OCI-LY7 (cell line): ENCODE data around the gene ZNF638. TPM values are rescaled to one million over a fixed set of nuclear protein-coding genes. Genes with fewer than 3 reads are reported as not detected.

Source experiments
- BruUV-seq: library from RNA; stranded (reverse); fragments of 400-500 nt; replicated peaks from 2 replicates; lab custom pipeline; 2021; lab: Mats Ljungman, UMichigan
- CTCF ChIA-PET: fragments of 300-600 bp; sonication (Branson Sonifier 250); formaldehyde crosslinking; loops from one replicate; lab custom pipeline; 2022; ENCODE audit warnings: antibody characterized with exemption; ENCODE audit not compliant: unreplicated experiment; lab: Charles Lee
- POLR2A ChIA-PET: fragments of 300-600 bp; sonication (Branson Sonifier 250); formaldehyde crosslinking; loops from one replicate; lab custom pipeline; 2022; ENCODE audit warnings: antibody characterized with exemption; lab: Charles Lee
- DNase-seq: peaks from one replicate; pipeline ENCODE4 v3.0.0-alpha.2; 2015; ENCODE audit warnings: low spot score
- H2AFZ ChIP-seq: fragments of 200-600 bp; sonication (generic), shearing (Covaris generic); 2 replicates; pipeline ENCODE4 v1.6.1; 2014; ENCODE audit warnings: mild to moderate bottlenecking, antibody characterized with exemption, low read length, moderate library complexity
- H3K27ac ChIP-seq: fragments of 200-600 bp; sonication (generic); 2 replicates; pipeline ENCODE4 v1.5.1; 2014; ENCODE audit warnings: mixed run types, low read depth, mild to moderate bottlenecking, moderate library complexity, low read length, inconsistent platforms; ENCODE audit not compliant: poor library complexity, severe bottlenecking
- H3K36me3 ChIP-seq: fragments of 200-600 bp; sonication (generic); 2 replicates; pipeline ENCODE4 v1.6.1; 2014; ENCODE audit warnings: mild to moderate bottlenecking, antibody characterized with exemption, low read length, moderate library complexity, mixed read lengths; ENCODE audit not compliant: insufficient read depth
- H3K4me1 ChIP-seq: fragments of 200-600 bp; sonication (generic); 2 replicates; pipeline ENCODE4 v1.5.1; 2014; ENCODE audit warnings: mild to moderate bottlenecking, low read length; ENCODE audit not compliant: insufficient read depth, poor library complexity, severe bottlenecking
- H3K4me2 ChIP-seq: fragments of 200-600 bp; sonication (generic); 2 replicates; pipeline ENCODE4 v1.6.1; 2014; ENCODE audit warnings: mild to moderate bottlenecking, low read length
- H3K4me3 ChIP-seq: fragments of 200-600 bp; sonication (generic); 2 replicates; pipeline ENCODE4 v1.5.1; 2014; ENCODE audit warnings: mild to moderate bottlenecking, low read depth, low read length; ENCODE audit not compliant: poor library complexity, severe bottlenecking
- H3K79me2 ChIP-seq: fragments of 200-600 bp; sonication (generic); 2 replicates; pipeline ENCODE4 v1.6.1; 2016; ENCODE audit warnings: low read depth, mild to moderate bottlenecking, low read length, moderate library complexity, mixed read lengths; ENCODE audit not compliant: insufficient read depth
- H3K9me2 ChIP-seq: fragments of 200-600 bp; sonication (generic); 2 replicates; pipeline ENCODE4 v1.6.1; 2016; ENCODE audit warnings: mild to moderate bottlenecking, low read length, mixed read lengths; ENCODE audit not compliant: insufficient read depth
- H3K9me3 ChIP-seq: fragments of 200-600 bp; sonication (generic); 2 replicates; pipeline ENCODE4 v1.6.1; 2014; ENCODE audit warnings: mild to moderate bottlenecking, mixed run types, low read length, mixed read lengths
- H4K20me1 ChIP-seq: fragments of 200-600 bp; sonication (generic); 2 replicates; pipeline ENCODE4 v1.6.1; 2014; ENCODE audit warnings: mild to moderate bottlenecking, antibody characterized with exemption, low read length, moderate library complexity, mixed read lengths; ENCODE audit not compliant: insufficient read depth
- CTCF ChIP-seq: fragments of 200-600 bp; sonication (generic); conservative IDR thresholded peaks from 2 replicates; pipeline ENCODE4 v1.5.1; 2014; ENCODE audit warnings: mild to moderate bottlenecking, antibody characterized with exemption, low read length, moderate library complexity, mixed read lengths
- EZH2phosphoT487 ChIP-seq: fragments of 200-600 bp; sonication (generic); IDR thresholded peaks from 2 replicates; pipeline ENCODE4 v1.6.1; 2018; ENCODE audit warnings: low read depth, borderline replicate concordance, mild to moderate bottlenecking, mixed run types, antibody characterized with exemption, low read length, moderate library complexity, mixed read lengths
- intact Hi-C: fragments of 100-400 bp; cut with micrococcal nuclease; formaldehyde crosslinking; loops from one replicate; pipeline ENCODE4 v1.10.0; 2022; ENCODE audit not compliant: unreplicated experiment
- total RNA-seq, 2 experiments: library from RNA; depleted of rRNA in 1 of 2; stranded (reverse); fragments of >200 nt in 1 of 2; shearing (Covaris generic) in 1 of 2; gene quantifications; 2 replicates each; pipeline ENCODE4 v1.2.3, GENCODE V29; 2014 to 2022

Gene ZNF638
- total RNA-seq, 2 experiments from 2014 or later, result 114 to 138 TPM

- H3K9me2 ChIP-seq, result no peaks in the 10 kb centered on the region
- TF ChIP-seq EZH2phosphoT487, result no peak
- TF ChIP-seq CTCF, result no peak
- no peaks in the 10 kb centered on the region for H3K4me1 ChIP-seq
- no peaks in the 10 kb centered on the region for H4K20me1 ChIP-seq
- H3K27ac ChIP-seq, result no peak overlapping the region
- H3K9me3 ChIP-seq, result 0 out of 2 replicates have a peak, but pooled peaks cover 3% of the 10 kb centered on the region
- H3K4me3 ChIP-seq, result no peak overlapping the region
- no peak for DNase-seq
- H3K79me2 ChIP-seq, result no peaks in the 10 kb centered on the region
- no TSS peak for BruUV-seq
- intact Hi-C loops, result loop anchor here (10.0 kb wide), 1 partner anchor 53 kb away; no protein-coding TSS in a partner anchor
- ChIA-PET CTCF (interaction anchor here (0.6 to 1.6 kb wide), 2 partner anchors 64 to 483 kb away, joined by 3 to 10 read pairs; no protein-coding TSS in a partner anchor), POLR2A (no interaction called here)
- H3K4me2 ChIP-seq, result no peak overlapping the region
- H2AFZ ChIP-seq, result no peak overlapping the region
- H3K36me3 ChIP-seq, result no peaks in the 10 kb centered on the region
Measured at GRCh38 chr2:71462056-71462605, 130.5 kb downstream of the ZNF638 start.

- POLR2A ChIA-PET, result no interaction called here
- Histone ChIP-seq H3K4me2 (no peak overlapping the region), H3K4me1 (no peaks in the 10 kb centered on the region), H3K27ac (no peak overlapping the region), H3K36me3 (no peaks in the 10 kb centered on the region), H2AFZ (no peak overlapping the region), H3K9me3 (0 out of 2 replicates have a peak, but pooled peaks cover 3% of the 10 kb centered on the region), H3K4me3 (no peak overlapping the region), H4K20me1 (no peaks in the 10 kb centered on the region), H3K9me2 (no peaks in the 10 kb centered on the region), H3K79me2 (no peaks in the 10 kb centered on the region)
- DNase-seq, result no peak
- no peak for TF ChIP-seq CTCF
- no peak for TF ChIP-seq EZH2phosphoT487
- intact Hi-C loops, result loop anchor here (10.0 kb wide), 1 partner anchor 52 kb away; no protein-coding TSS in a partner anchor
- no TSS peak for BruUV-seq
- CTCF ChIA-PET, result interaction anchor here (0.6 to 1.6 kb wide), 2 partner anchors 63 to 102 kb away, joined by 3 read pairs; no protein-coding TSS in a partner anchor
Measured at GRCh38 chr2:71462641-71463341, 131.2 kb downstream of the ZNF638 start.

GRCh38 chr2:71463342-71463654, 131.7 kb downstream of the ZNF638 start:
- CTCF ChIA-PET, result interaction anchor here (0.6 kb wide), 1 partner anchor 102 kb away, joined by 3 read pairs; no protein-coding TSS in a partner anchor
- H3K4me2 ChIP-seq, result no peak overlapping the region
- no TSS peak for BruUV-seq
- no peak overlapping the region for H3K4me3 ChIP-seq
- no peaks in the 10 kb centered on the region for H4K20me1 ChIP-seq
- POLR2A ChIA-PET, result no interaction called here
- H3K27ac ChIP-seq, result no peak overlapping the region
- H3K9me3 ChIP-seq, result 0 out of 2 replicates have a peak, but pooled peaks cover 3% of the 10 kb centered on the region
- H3K4me1 ChIP-seq, result no peaks in the 10 kb centered on the region
- H3K79me2 ChIP-seq, result no peaks in the 10 kb centered on the region
- no peaks in the 10 kb centered on the region for H3K9me2 ChIP-seq
- intact Hi-C loops, result loop anchor here (10.0 kb wide), 1 partner anchor 52 kb away; no protein-coding TSS in a partner anchor
- no peak for TF ChIP-seq CTCF
- TF ChIP-seq EZH2phosphoT487, result no peak
- no peak for DNase-seq
- no peak overlapping the region for H2AFZ ChIP-seq
- H3K36me3 ChIP-seq, result no peaks in the 10 kb centered on the region
